Measurements from ENCODE around the gene SMIM27. TPM values are rescaled to one million over a fixed set of nuclear protein-coding genes. Genes with fewer than 3 reads are reported as not detected.
A peak's percentile ranks its signal among the peaks of the same experiment; 100 is the strongest.

The SMIM27 gene
- total and polyA plus RNA-seq, 9 of the 15 experiments (the other 6 are each of a cell fraction or from before 2014, with no cell fraction given) = 2.9 to 16.1 (median 7.9) TPM

GRCh38 chr9:32552172-32552872 lies at the start of gene SMIM27, which contains the start of gene TOPORS (continued):
- TF ChIP-seq, protein P1, sequence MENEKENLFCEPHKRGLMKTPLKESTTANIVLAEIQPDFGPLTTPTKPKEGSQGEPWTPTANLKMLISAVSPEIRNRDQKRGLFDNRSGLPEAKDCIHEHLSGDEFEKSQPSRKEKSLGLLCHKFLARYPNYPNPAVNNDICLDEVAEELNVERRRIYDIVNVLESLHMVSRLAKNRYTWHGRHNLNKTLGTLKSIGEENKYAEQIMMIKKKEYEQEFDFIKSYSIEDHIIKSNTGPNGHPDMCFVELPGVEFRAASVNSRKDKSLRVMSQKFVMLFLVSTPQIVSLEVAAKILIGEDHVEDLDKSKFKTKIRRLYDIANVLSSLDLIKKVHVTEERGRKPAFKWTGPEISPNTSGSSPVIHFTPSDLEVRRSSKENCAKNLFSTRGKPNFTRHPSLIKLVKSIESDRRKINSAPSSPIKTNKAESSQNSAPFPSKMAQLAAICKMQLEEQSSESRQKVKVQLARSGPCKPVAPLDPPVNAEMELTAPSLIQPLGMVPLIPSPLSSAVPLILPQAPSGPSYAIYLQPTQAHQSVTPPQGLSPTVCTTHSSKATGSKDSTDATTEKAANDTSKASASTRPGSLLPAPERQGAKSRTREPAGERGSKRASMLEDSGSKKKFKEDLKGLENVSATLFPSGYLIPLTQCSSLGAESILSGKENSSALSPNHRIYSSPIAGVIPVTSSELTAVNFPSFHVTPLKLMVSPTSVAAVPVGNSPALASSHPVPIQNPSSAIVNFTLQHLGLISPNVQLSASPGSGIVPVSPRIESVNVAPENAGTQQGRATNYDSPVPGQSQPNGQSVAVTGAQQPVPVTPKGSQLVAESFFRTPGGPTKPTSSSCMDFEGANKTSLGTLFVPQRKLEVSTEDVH (IDR thresholded peaks at IDR 0.05; ENCODE audit: low read depth, partially characterized antibody) = peak; percentile 77
- TF ChIP-seq SMARCE1 (IDR thresholded peaks at IDR 0.05) (no peak), ELF4 (CRISPR knock-in tag; IDR thresholded peaks at IDR 0.05) (0 out of 2 replicates have a peak, but pooled peaks have one; percentile 8), MITF (IDR thresholded peaks at IDR 0.05) (peak; percentile 36; the same call in 1 of the 2 replicates), THRAP3 (IDR thresholded peaks at IDR 0.05; ENCODE audit: borderline replicate concordance) (no peak), ATF6 (CRISPR knock-in tag; IDR thresholded peaks at IDR 0.05) (no peak), ZNF133 (CRISPR knock-in tag; IDR thresholded peaks at IDR 0.05) (no peak), ZNF740 (CRISPR knock-in tag; IDR thresholded peaks at IDR 0.05) (peak; percentile 70), ZNF740 (tag; IDR thresholded peaks at IDR 0.05) (peak in 1 of 2 experiments; percentile 78; a peak in 2 of 4 replicates)
